GM19372 (cell line): Measurements from ENCODE around the gene ISG20.

Source experiments
- ATAC-seq: cut with Tn5 transposase; IDR thresholded peaks from one replicate; pipeline ENCODE4 v1.9.1; 2021; ENCODE audit warnings: mild to moderate bottlenecking, low read depth, moderate library complexity; ENCODE audit not compliant: unreplicated experiment

ISG20 gene

DNA sequence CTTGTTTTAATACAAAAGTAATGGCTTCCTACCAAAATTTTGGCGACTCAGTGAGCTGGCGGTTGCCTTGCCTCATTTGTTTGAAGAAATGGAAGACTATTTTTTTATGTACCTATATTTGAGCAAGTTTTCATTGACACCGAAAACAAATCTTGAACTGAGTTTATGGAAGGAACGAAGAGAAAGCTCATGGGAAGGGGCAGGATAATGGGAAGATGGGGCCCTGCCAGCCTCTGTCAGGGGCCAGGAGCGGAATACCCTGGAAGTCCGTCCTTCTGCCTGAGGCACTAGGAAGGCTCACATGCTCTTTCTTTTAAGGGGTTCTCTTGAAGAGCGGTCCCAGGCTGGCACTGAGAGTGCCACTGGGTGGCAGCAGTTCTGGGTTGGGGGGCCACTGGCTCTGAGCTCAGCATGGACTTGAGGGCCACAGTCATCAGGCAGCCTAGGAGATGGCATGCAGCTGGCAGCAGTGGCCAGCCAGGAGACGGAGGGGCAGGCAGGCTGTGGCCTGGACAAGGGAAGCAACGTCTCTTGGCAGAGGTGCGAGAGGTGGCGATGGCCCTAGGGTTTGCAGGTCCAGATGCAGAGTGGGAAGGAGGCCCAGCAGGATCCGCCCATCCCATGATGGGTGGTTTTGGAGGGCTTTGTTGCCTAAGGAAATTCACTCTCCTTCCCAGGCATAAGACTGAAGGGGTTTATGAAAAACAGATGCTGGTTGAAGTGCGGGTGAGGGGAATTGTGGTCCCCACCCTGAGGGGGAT lies 41.6 kb downstream of the ISG20 start:
- ATAC-seq = no peak

DNA sequence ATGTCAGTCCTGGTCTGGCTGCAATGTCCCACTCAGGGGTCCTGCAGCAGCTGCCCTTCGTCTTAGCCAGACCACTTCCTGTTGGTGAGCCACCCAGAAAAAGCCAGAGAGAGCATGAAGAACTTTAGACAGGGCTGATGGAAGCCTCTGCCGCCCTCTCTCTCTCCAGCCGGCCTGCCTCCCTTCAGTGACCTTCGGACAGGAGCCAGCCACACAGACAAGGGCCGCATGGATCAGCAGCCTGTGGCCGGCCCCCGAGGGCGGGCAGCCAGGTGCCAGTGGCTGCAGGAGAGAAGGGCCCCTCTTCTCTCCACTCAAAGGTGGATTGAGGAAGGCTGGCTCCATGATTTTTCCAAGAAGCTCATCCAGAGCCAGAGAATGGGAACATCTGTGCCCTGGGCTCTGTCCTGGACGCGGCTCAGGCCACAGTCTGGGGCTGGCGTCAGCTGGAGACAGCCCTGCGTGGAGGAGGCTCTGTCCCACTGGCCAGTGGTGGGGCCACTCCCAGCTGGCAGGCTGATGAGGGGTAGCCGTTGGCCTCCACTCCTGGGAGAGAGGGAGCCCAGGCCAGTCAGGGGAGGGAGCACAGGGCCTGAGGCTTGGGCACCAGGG lies 42.9 kb downstream of the ISG20 start:
- no peak for ATAC-seq

DNA sequence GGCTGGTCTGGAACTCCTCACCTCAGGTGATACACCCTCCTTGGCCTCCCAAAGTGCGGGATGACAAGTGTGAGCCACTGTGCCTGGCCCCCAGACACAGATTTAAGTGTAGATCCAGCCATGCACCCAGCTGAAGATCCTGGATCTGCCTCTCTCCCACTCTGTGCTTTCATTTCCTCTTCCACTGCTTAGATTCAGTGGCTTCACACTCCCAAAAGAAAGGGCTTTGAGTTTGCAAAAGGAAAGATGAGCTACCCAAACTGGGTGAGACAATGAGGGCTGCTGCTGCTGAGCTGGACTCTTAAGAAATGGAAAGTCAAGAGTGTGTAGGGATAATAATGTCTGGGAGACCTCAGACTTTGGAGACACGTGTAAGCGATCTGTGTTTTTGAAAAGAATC lies 45.5 kb downstream of the ISG20 start:
- no peak for ATAC-seq

- no peak for ATAC-seq
Observed at GRCh38 chr15:88686166-88686565, 47.4 kb downstream of the ISG20 start.

DNA sequence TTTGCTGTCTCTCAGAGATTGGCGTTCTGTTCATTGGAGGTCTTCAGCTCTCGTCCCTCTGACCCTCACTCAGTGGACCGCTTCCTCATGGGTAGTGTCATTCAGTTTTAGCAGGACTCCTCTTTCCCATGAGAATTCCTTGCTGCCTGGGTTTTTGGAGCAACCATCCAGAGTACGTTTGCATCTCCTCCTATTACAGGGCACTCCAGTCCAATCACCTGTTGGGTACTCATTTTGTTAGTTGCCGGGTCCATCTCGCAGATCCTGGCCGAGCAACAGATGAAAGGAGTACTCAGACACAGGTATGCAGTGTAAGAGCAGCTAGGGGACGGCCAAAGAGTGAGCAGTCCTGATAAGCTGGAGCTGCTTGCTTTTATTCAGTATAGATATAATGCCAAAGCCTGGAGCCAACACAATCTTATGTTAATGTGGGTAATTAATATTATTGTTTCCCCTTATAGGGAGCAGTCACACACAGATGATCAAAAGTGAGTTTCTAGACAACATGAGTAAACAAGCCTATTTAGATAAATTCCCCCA lies 49.6 kb downstream of the ISG20 start:
- ATAC-seq = no peak

DNA sequence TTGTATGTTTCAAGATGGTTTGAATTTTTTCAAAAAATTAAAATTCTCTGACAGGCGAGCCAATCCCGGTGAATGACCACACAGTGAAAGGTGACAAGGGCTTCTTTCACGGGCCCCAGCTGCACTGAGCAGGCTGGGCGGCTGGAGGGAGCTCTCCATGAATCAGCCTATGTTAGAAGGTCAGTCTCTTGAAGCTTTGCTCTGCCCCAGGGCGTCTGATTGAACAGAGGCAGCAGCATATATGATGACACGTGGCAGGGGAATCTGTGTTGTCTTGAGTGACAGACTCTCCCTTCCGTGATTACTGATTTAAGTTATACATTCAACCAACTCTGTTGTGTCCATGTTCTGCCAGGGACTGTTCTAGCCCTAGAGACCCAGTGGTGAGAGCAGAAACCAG lies 51.5 kb downstream of the ISG20 start:
- ATAC-seq = no peak

GRCh38 chr15:88693191-88693590 lies 54.4 kb downstream of the ISG20 start:
- no peak for ATAC-seq

DNA sequence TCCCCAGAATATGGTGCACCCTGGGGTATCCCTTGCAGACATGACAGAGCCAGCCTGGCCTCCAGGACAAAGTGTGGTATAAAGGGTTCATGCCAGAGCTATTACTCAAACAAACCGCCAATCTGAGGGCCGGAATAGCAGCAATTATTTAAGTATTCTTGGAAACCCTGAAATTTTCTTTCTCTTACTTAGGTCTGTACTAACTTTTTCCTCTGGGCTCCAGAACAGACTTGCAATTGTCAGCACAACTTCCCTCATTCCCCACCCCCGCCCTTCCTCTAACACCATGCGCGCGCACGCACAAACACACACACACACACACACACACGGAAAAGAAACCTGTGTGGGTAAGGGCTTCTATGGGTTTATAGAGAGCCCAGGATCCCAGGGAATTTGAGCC lies 56.3 kb downstream of the ISG20 start:
- ATAC-seq = no peak

GRCh38 chr15:88695691-88696251 lies 57.0 kb downstream of the ISG20 start:
- no peak for ATAC-seq

DNA sequence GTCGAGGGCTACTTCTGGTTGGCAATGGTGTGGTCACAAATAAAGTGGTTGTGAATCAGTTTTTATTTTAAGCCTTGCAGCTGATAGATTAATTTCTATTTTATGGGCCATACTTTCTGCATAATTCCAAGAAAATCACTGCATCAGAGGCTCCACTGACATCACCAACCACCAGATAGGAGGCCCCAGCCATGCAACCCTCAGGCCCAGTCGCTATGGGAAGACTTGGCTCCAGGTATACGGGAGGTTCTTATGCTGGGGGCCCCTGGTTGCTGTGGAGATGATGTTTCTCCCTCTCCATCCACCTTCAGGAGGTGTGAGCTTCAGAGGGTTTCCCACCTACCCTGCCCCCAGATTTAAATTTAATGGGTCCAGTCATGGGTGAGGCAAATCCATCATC lies 57.4 kb downstream of the ISG20 start:
- ATAC-seq = no peak

- ATAC-seq = no peak
Observed at GRCh38 chr15:88697276-88697675, 58.5 kb downstream of the ISG20 start.

DNA sequence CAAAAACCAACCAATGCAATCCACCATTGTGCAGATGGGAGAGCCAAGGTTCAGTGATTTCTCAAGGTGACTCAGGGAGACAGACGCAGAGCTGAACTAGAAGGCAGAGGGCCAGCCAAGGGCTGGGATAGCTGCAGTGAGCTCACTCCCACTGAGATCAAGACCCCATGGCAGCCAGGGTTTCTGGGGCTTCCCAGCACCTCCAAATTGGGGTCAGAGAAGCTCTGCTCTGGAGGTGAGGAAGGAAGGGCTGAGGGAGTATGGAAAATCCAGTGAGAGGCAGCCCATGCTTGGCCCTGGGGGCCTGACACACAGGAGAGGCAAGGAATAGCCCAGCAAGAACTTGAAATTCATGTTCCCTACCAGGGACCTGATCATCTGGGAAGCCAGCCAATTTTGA lies 61.0 kb downstream of the ISG20 start:
- ATAC-seq = no peak

- ATAC-seq = no peak
Observed at GRCh38 chr15:88700716-88701115, 61.9 kb downstream of the ISG20 start.

DNA sequence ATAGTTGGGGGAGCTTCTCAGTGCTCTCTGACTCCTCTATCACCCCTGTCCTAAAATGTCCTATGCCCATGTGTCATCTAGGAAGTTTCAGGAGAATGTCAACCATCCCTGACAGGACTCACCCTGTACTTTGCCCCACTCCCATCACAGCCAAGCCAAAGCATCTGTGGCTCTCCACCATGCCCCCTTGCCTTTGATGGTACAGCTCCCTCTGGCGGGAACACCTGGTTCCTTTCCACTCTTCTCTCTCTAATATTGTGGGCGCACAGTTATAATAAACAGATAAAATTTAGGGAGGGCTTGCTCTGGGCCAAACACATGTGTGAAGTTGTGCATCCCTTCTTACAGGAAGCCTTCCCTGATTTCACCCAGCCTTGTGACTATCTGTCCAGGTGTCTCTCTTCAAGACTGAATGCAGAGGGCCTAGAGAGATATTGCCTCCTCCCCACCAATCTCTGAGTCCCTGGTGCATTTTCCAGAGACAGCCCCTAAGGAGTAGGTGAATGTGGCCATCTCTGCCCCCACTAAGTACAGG lies 62.8 kb downstream of the ISG20 start:
- no peak for ATAC-seq

GRCh38 chr15:88702983-88703382 lies 64.2 kb downstream of the ISG20 start:
- ATAC-seq = no peak

DNA sequence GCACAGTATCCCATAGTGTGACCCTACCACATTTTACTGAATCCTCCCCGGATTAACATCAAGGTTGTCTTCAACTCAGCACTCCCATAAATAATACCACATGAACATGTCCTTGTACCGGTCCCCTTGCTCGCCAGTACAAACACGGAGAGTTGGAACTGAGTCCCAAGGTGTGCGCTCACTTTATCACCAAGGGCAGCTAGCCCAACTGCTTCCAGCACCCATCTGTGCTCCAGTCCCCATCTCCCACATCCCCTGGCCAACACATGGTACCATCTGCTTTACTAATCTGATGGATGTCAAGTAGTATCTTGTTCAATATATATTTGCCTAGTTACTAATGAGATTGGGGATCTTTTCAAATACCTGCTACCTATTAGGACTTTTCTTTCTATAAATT lies 64.7 kb downstream of the ISG20 start:
- ATAC-seq = no peak

DNA sequence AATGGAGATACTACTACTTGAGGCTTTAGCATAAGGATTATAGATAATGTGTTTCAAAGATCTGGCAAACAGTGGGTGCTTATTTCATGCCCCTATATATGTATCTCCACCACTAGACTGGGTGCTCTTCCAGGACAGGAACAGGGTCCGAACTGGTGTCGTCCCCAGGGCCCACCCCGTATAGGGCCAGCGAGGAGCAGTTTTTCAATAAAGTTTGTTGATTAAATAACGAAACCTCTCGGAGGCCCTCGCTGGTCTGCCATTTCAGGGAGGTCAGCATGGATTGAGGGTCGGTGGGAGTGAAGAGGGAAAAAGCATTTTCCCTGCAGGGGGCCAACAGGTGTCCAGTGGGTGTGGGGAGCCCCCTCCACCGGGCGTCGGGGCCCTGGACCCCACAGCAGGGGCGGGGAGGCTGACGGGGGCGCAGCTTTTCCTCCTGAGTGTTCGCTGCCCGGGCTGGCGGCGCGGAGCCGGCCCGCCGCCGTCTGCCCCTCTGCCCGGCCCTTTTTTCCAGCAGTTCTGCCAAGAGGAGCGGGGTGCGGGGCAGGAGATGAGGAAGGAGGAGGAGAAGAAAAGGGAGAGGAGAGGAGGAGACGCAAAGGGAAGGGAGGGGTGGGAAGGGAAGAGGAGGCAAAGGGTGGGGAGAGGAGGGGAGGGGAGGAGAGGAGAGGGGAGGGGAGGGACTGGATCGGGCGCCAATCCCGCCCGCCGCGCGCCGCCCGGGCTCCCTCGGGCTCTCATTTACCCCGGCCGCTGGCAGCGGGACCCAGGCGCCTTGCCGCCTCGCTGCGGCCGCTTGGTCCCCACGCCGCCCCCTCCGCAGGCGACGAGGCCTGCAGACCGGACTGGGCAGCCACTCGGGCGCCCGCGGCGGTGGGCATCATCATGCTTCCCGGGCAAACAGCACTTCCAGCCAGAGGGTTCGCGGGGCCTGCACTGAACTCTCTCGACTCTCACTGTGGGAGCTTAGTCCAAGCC lies 66.3 kb downstream of the ISG20 start:
- ATAC-seq = no peak

DNA sequence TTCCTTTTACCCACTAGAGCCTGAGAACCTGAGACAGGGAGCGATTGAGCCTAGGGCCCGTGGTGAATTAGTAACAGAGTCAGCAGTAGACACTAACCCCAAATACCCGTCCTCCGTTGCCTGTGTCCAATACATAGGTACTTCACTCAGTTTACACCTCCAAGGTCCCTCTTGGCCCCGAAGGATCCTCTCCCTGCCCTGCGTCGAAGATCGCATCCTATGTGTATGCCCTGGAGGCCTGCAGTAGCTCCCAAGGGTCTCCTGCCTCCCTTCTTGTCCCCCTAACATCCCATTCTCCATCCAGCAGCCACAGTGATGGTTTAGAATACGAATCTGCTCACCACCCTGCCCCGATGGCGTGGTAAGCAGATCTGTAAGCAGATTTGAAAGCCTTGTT lies 67.0 kb downstream of the ISG20 start:
- ATAC-seq = no peak
